Measurements from ENCODE around the gene CDK5. TPM values are rescaled to one million over a fixed set of nuclear protein-coding genes. Genes with fewer than 3 reads are reported as not detected.

The CDK5 gene
- total and polyA plus RNA-seq, 2 donors (not counting 1 experiment from before 2014, with no cell fraction given) = 8.2 to 8.4 TPM

DNA sequence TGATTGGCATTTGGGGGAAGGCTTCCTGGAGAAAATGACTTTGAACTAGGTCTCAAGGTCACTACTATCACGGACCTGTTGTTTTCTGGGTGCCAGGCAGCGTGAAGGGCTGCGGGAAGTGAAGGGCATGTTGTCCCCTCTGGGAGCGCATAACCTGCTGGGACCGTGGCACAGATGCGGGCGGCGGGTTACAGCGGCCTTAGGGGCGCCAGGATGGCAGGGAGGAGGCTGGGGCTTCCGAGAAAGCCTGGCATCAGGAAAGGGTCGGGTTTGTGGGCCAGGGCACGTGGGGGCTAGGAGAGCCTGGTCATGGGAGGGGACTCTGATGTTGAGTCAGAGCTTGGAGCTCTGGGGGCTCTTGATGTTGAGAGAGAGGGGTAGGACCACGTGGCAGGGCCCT lies 7.8 kb upstream of the CDK5 start:
- ATAC-seq (ENCODE audit: low read depth) (no peak), DNase-seq (no peak)
- Mint-ChIP-seq H3K27ac (no peak overlapping the region), H3K4me3 (no peak overlapping the region), H3K9me3 (ENCODE audit: insufficient read depth) (no peaks in the 10 kb centered on the region), H3K4me1 (peaks cover 13% of the 10 kb centered on the region), H3K27me3 (no peaks in the 10 kb centered on the region)
- no peak overlapping the region for H3K4me2 ChIP-seq (replicated peaks; ENCODE audit: low read depth, low read length, poor library complexity, severe bottlenecking)
- peaks cover 5 to 12% of the 10 kb centered on the region in 2 donors for H3K4me1 ChIP-seq (ENCODE audit: control insufficient read depth in 2 of 2, insufficient read depth in 2 of 2, low read length in 2 of 2)
- H3K9me3 ChIP-seq (ENCODE audit: control extremely low read depth in 1 of 3, control insufficient read depth in 2 of 3, insufficient read depth in 1 of 3, low read length in 2 of 3) = no peaks in the 10 kb centered on the region
- H3K9ac ChIP-seq (ENCODE audit: low read length) = no peak overlapping the region
- H3K27ac ChIP-seq (ENCODE audit: low read length in 2 of 2) = no peak overlapping the region
- intact Hi-C loops (cut with micrococcal nuclease) = no loop called here
- H4K20me1 ChIP-seq (ENCODE audit: control insufficient read depth, insufficient read depth, low read length, poor library complexity, severe bottlenecking) = peaks cover 25% of the 10 kb centered on the region
- CTCF ChIA-PET = no interaction called here
- H2AFZ ChIP-seq (ENCODE audit: insufficient read depth, low read depth, low read length, poor library complexity, severe bottlenecking) = no peak overlapping the region
- peaks cover 21% of the 10 kb centered on the region for H3K79me2 ChIP-seq (ENCODE audit: control insufficient read depth, insufficient read depth, low read length)
- H3K27me3 ChIP-seq (replicated peaks in 1 of 4; ENCODE audit: control extremely low read depth in 1 of 4, control insufficient read depth in 3 of 4, insufficient read depth in 4 of 4, low read length in 3 of 4) = no peaks in the 10 kb centered on the region
- H3K36me3 ChIP-seq (replicated peaks in 1 of 2; ENCODE audit: control extremely low read depth in 1 of 2, control insufficient read depth in 1 of 2, extremely low read depth in 1 of 2, insufficient read depth in 2 of 2, low read length in 1 of 2) = peaks cover 0 to 39% of the 10 kb centered on the region in 2 experiments
- no peak overlapping the region for H3K4me3 ChIP-seq (ENCODE audit: control extremely low read depth in 1 of 5, extremely low read depth in 1 of 5, insufficient read depth in 1 of 5, low read depth in 2 of 5, low read length in 4 of 5)
- WGBS (ENCODE audit: insufficient coverage) = 97% methylated on average over 14 of the region's 14 CpGs
- TF ChIP-seq, protein P1, sequence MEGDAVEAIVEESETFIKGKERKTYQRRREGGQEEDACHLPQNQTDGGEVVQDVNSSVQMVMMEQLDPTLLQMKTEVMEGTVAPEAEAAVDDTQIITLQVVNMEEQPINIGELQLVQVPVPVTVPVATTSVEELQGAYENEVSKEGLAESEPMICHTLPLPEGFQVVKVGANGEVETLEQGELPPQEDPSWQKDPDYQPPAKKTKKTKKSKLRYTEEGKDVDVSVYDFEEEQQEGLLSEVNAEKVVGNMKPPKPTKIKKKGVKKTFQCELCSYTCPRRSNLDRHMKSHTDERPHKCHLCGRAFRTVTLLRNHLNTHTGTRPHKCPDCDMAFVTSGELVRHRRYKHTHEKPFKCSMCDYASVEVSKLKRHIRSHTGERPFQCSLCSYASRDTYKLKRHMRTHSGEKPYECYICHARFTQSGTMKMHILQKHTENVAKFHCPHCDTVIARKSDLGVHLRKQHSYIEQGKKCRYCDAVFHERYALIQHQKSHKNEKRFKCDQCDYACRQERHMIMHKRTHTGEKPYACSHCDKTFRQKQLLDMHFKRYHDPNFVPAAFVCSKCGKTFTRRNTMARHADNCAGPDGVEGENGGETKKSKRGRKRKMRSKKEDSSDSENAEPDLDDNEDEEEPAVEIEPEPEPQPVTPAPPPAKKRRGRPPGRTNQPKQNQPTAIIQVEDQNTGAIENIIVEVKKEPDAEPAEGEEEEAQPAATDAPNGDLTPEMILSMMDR (IDR thresholded peaks at IDR 0.05) = no peak
- no peak for TF ChIP-seq EZH2 (IDR thresholded peaks at IDR 0.05; ENCODE audit: borderline replicate concordance, insufficient read depth, low read depth, low read length, poor library complexity, severe bottlenecking)
- POLR2A ChIA-PET = no interaction called here

GRCh38 chr7:151064993-151065392 lies 7.3 kb upstream of the CDK5 start:
- peaks cover 0 to 34% of the 10 kb centered on the region in 2 experiments for H3K36me3 ChIP-seq (replicated peaks in 1 of 2; ENCODE audit: control extremely low read depth in 1 of 2, control insufficient read depth in 1 of 2, extremely low read depth in 1 of 2, insufficient read depth in 2 of 2, low read length in 1 of 2)
- Mint-ChIP-seq H3K4me3 (no peak overlapping the region), H3K4me1 (peaks cover 18% of the 10 kb centered on the region), H3K27me3 (no peaks in the 10 kb centered on the region), H3K27ac (no peak overlapping the region), H3K9me3 (ENCODE audit: insufficient read depth) (no peaks in the 10 kb centered on the region)
- no peaks in the 10 kb centered on the region for H3K27me3 ChIP-seq (replicated peaks in 1 of 4; ENCODE audit: control extremely low read depth in 1 of 4, control insufficient read depth in 3 of 4, insufficient read depth in 4 of 4, low read length in 3 of 4)
- WGBS (ENCODE audit: insufficient coverage) = 100% methylated on average over 3 of the region's 6 CpGs
- no peak overlapping the region for H3K4me3 ChIP-seq (ENCODE audit: control extremely low read depth in 1 of 5, extremely low read depth in 1 of 5, insufficient read depth in 1 of 5, low read depth in 2 of 5, low read length in 4 of 5)
- DNase-seq (no peak), ATAC-seq (ENCODE audit: low read depth) (no peak)
- H3K27ac ChIP-seq (ENCODE audit: low read length in 2 of 2) = no peak overlapping the region
- peaks cover 30% of the 10 kb centered on the region for H4K20me1 ChIP-seq (ENCODE audit: control insufficient read depth, insufficient read depth, low read length, poor library complexity, severe bottlenecking)
- H3K79me2 ChIP-seq (ENCODE audit: control insufficient read depth, insufficient read depth, low read length) = peaks cover 26% of the 10 kb centered on the region
- no peaks in the 10 kb centered on the region for H3K9me3 ChIP-seq (ENCODE audit: control extremely low read depth in 1 of 3, control insufficient read depth in 2 of 3, insufficient read depth in 1 of 3, low read length in 2 of 3)
- H3K4me2 ChIP-seq (replicated peaks; ENCODE audit: low read depth, low read length, poor library complexity, severe bottlenecking) = no peak overlapping the region
- ChIA-PET CTCF (no interaction called here), POLR2A (no interaction called here)
- no peak overlapping the region for H2AFZ ChIP-seq (ENCODE audit: insufficient read depth, low read depth, low read length, poor library complexity, severe bottlenecking)
- intact Hi-C loops (cut with micrococcal nuclease) = no loop called here
- peaks cover 10 to 17% of the 10 kb centered on the region in 2 donors for H3K4me1 ChIP-seq (ENCODE audit: control insufficient read depth in 2 of 2, insufficient read depth in 2 of 2, low read length in 2 of 2)
- no peak overlapping the region for H3K9ac ChIP-seq (ENCODE audit: low read length)
- TF ChIP-seq EZH2 (IDR thresholded peaks at IDR 0.05; ENCODE audit: borderline replicate concordance, insufficient read depth, low read depth, low read length, poor library complexity, severe bottlenecking) = no peak
- TF ChIP-seq, protein P1 (IDR thresholded peaks at IDR 0.05) = no peak
